Neural progenitor cell (in vitro differentiated cells): Measurements from ENCODE around the gene NCEH1. TPM values are rescaled to one million over a fixed set of nuclear protein-coding genes. Genes with fewer than 3 reads are reported as not detected.

Source experiments
- DNase-seq: peaks from one replicate; pipeline ENCODE4 v3.0.0-alpha.2; 2016; ENCODE audit warnings: low spot score
- H2AFZ ChIP-seq: fragments of 200-600 bp; sonication (generic); replicated peaks from 2 replicates; pipeline ENCODE4 v1.6.1; 2016; ENCODE audit warnings: antibody characterized with exemption
- H3F3A ChIP-seq: fragments of 200-600 bp; sonication (generic); 2 replicates; pipeline ENCODE4 v1.6.1; 2016; ENCODE audit warnings: antibody characterized with exemption, low read depth
- H3K27ac ChIP-seq: fragments of 200-600 bp; sonication (generic); 2 replicates; pipeline ENCODE4 v1.5.1; 2016; ENCODE audit warnings: mild to moderate bottlenecking
- H3K27me3 ChIP-seq: fragments of 200-600 bp; sonication (generic); 2 replicates; pipeline ENCODE4 v1.6.1; 2016; ENCODE audit warnings: mild to moderate bottlenecking, moderate library complexity
- H3K36me3 ChIP-seq: fragments of 200-600 bp; sonication (generic); 2 replicates; pipeline ENCODE4 v1.5.1; 2016
- H3K4me1 ChIP-seq: fragments of 200-600 bp; sonication (generic); 2 replicates; pipeline ENCODE4 v1.6.1; 2016; ENCODE audit warnings: mixed run types
- H3K4me2 ChIP-seq: fragments of 200-600 bp; sonication (generic); 2 replicates; pipeline ENCODE4 v1.6.1; 2016
- H3K4me3 ChIP-seq: fragments of 200-600 bp; sonication (generic); 2 replicates; pipeline ENCODE4 v1.5.1; 2016
- H3K79me2 ChIP-seq: fragments of 200-600 bp; sonication (generic); 2 replicates; pipeline ENCODE4 v1.6.1; 2016; ENCODE audit warnings: low read depth
- H3K9ac ChIP-seq: fragments of 200-600 bp; sonication (generic); 2 replicates; pipeline ENCODE4 v1.6.1; 2016
- H3K9me3 ChIP-seq: fragments of 200-600 bp; sonication (generic); 2 replicates; pipeline ENCODE4 v1.5.1; 2016; ENCODE audit warnings: low read depth
- H4K20me1 ChIP-seq: fragments of 200-600 bp; sonication (generic); 2 replicates; pipeline ENCODE4 v1.6.1; 2016; ENCODE audit warnings: low read depth
- H3K27ac Mint-ChIP-seq: 3 replicates; pipeline ENCODE4 v1.8.0; 2021; ENCODE audit warnings: mixed read lengths
- H3K27me3 Mint-ChIP-seq: 2 replicates; pipeline ENCODE4 v1.8.0; 2022; ENCODE audit warnings: low read depth, mild to moderate bottlenecking, inconsistent platforms, moderate library complexity, mixed read lengths; ENCODE audit not compliant: insufficient read depth
- H3K36me3 Mint-ChIP-seq: 3 replicates; pipeline ENCODE4 v1.8.0; 2021; ENCODE audit warnings: mixed read lengths
- H3K4me1 Mint-ChIP-seq: 3 replicates; pipeline ENCODE4 v1.8.0; 2021; ENCODE audit warnings: mixed read lengths
- H3K4me3 Mint-ChIP-seq: 3 replicates; pipeline ENCODE4 v1.8.0; 2021; ENCODE audit warnings: mild to moderate bottlenecking, moderate library complexity, mixed read lengths
- H3K9me3 Mint-ChIP-seq: 3 replicates; pipeline ENCODE4 v1.8.0; 2020; ENCODE audit warnings: mixed read lengths
- EZH2 ChIP-seq: fragments of 200-600 bp; sonication (generic); IDR thresholded peaks from 2 replicates; pipeline ENCODE4 v1.6.1; 2017; ENCODE audit warnings: antibody characterized with exemption, mild to moderate bottlenecking, moderate library complexity
- EZH2phosphoT487 ChIP-seq: fragments of 200-600 bp; sonication (generic); IDR thresholded peaks from 2 replicates; pipeline ENCODE4 v1.6.1; 2017; ENCODE audit warnings: antibody characterized with exemption
- total RNA-seq: library from RNA; depleted of rRNA; stranded (reverse); fragments of >200 nt; gene quantifications from 2 replicates; pipeline ENCODE4 v1.2.3, GENCODE V29; 2015; ENCODE audit warnings: low replicate concordance
- TF ChIP-seq, protein P1 (sequence below): fragments of 200-600 bp; sonication (generic); IDR thresholded peaks from 2 replicates; pipeline ENCODE4 v1.5.1; 2017; ENCODE audit warnings: antibody characterized with exemption, mild to moderate bottlenecking

Gene NCEH1
- total RNA-seq, 1 donor from 2014 or later, result 7.7 TPM

DNA sequence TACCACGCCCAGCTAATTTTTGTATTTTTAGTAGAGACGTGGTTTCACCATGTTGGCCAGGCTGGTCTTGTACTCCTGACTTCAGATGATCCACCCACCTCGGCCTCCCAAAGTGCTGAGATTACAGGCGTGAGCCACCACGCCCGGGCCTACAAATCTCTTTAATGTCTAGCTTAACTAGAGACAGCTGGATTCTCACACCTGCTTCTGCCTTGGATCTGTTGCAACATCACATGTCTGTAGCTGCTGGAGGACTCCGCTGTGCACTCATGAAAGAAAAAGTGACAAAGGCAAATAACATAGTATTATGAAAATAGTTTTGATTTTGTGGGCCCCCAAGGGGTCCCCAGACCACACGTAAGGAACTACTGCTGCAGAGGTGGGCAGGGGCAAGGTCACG, 85.9 kb downstream of the NCEH1 start:
- Histone ChIP-seq H3F3A (no peaks in the 10 kb centered on the region), H3K79me2 (no peaks in the 10 kb centered on the region), H3K4me1 (no peaks in the 10 kb centered on the region), H3K27me3 (no peaks in the 10 kb centered on the region), H3K27ac (no peak overlapping the region), H4K20me1 (no peaks in the 10 kb centered on the region), H2AFZ (no peak overlapping the region), H3K4me3 (no peak overlapping the region), H3K4me2 (no peak overlapping the region), H3K9me3 (no peaks in the 10 kb centered on the region), H3K36me3 (no peaks in the 10 kb centered on the region), H3K9ac (no peak overlapping the region)
- H3K36me3 Mint-ChIP-seq, result peaks cover 3% of the 10 kb centered on the region
- H3K4me3 Mint-ChIP-seq, result no peak overlapping the region
- no peak overlapping the region for H3K27ac Mint-ChIP-seq
- H3K27me3 Mint-ChIP-seq, result peaks cover 5% of the 10 kb centered on the region
- no peak for DNase-seq
- TF ChIP-seq EZH2phosphoT487, result no peak
- TF ChIP-seq EZH2, result no peak
- TF ChIP-seq, protein P1, sequence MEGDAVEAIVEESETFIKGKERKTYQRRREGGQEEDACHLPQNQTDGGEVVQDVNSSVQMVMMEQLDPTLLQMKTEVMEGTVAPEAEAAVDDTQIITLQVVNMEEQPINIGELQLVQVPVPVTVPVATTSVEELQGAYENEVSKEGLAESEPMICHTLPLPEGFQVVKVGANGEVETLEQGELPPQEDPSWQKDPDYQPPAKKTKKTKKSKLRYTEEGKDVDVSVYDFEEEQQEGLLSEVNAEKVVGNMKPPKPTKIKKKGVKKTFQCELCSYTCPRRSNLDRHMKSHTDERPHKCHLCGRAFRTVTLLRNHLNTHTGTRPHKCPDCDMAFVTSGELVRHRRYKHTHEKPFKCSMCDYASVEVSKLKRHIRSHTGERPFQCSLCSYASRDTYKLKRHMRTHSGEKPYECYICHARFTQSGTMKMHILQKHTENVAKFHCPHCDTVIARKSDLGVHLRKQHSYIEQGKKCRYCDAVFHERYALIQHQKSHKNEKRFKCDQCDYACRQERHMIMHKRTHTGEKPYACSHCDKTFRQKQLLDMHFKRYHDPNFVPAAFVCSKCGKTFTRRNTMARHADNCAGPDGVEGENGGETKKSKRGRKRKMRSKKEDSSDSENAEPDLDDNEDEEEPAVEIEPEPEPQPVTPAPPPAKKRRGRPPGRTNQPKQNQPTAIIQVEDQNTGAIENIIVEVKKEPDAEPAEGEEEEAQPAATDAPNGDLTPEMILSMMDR, result no peak
- peaks cover 7% of the 10 kb centered on the region for H3K9me3 Mint-ChIP-seq
- peaks cover 9% of the 10 kb centered on the region for H3K4me1 Mint-ChIP-seq

GRCh38 chr3:172622916-172623700, 87.8 kb downstream of the NCEH1 start:
- no peaks in the 10 kb centered on the region for H3K79me2 ChIP-seq
- no peaks in the 10 kb centered on the region for H3K36me3 ChIP-seq
- H3K9me3 Mint-ChIP-seq, result peaks cover 10% of the 10 kb centered on the region
- H2AFZ ChIP-seq, result peak overlapping the region; percentile 44
- peaks cover 6% of the 10 kb centered on the region for H3K4me1 Mint-ChIP-seq
- no peak overlapping the region for H3K27ac Mint-ChIP-seq
- no peak overlapping the region for H3K9ac ChIP-seq
- H3K4me3 ChIP-seq, result no peak overlapping the region
- peaks cover 3% of the 10 kb centered on the region for H3K36me3 Mint-ChIP-seq
- no peaks in the 10 kb centered on the region for H3K9me3 ChIP-seq
- H3K4me3 Mint-ChIP-seq, result peak overlapping the region; percentile 21
- no peak overlapping the region for H3K4me2 ChIP-seq
- no peak overlapping the region for H3K27ac ChIP-seq
- H3K27me3 ChIP-seq, result no peaks in the 10 kb centered on the region
- H3K4me1 ChIP-seq, result no peaks in the 10 kb centered on the region
- TF ChIP-seq, protein P1, result peak; percentile 74
- no peak for TF ChIP-seq EZH2phosphoT487
- H4K20me1 ChIP-seq, result no peaks in the 10 kb centered on the region
- H3F3A ChIP-seq, result no peaks in the 10 kb centered on the region
- DNase-seq, result peak; percentile 51
- H3K27me3 Mint-ChIP-seq, result peaks cover 5% of the 10 kb centered on the region

DNA sequence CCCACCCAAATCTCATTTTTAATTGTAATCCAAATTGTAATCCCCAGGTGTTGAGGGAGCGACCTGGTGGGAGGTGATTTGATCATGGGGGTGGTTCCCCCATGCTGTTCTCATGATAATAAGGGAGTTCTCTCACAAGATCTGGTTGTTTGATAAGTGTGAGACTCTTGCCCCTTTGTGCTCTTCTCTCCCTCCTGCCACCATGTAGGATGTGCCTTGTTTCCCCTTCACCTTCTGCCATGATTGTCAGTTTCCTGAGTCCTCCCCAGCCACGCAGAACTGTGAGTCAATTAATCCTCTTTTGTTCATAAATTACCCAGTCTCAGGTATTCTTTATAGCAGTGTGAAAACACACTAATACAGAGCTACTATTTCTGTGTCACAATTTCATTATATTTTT, 88.7 kb downstream of the NCEH1 start:
- Histone ChIP-seq H3K4me2 (no peak overlapping the region), H3K4me3 (no peak overlapping the region), H2AFZ (peak overlapping the region; percentile 44), H3K27me3 (no peaks in the 10 kb centered on the region), H3K36me3 (no peaks in the 10 kb centered on the region), H3K27ac (no peak overlapping the region), H3K79me2 (no peaks in the 10 kb centered on the region), H3K9ac (no peak overlapping the region), H3K9me3 (no peaks in the 10 kb centered on the region), H4K20me1 (no peaks in the 10 kb centered on the region), H3K4me1 (no peaks in the 10 kb centered on the region), H3F3A (no peaks in the 10 kb centered on the region)
- Mint-ChIP-seq H3K4me1 (peaks cover 6% of the 10 kb centered on the region), H3K4me3 (no peak overlapping the region), H3K27me3 (peaks cover 5% of the 10 kb centered on the region), H3K9me3 (peaks cover 10% of the 10 kb centered on the region), H3K36me3 (peaks cover 3% of the 10 kb centered on the region), H3K27ac (no peak overlapping the region)
- TF ChIP-seq, protein P1, result no peak
- no peak for TF ChIP-seq EZH2
- no peak for TF ChIP-seq EZH2phosphoT487
- no peak for DNase-seq
